SK-MEL-5 (cell line): ENCODE measurements around the gene GDF15. TPM values are rescaled to one million over a fixed set of nuclear protein-coding genes. Genes with fewer than 3 reads are reported as not detected.
"Not testable (repeated sequence)": the region's sequence is repeated elsewhere in the genome, so short reads cannot be mapped to it uniquely, and the experiment has no call there.

Experiments
- DNase-seq: peaks from one replicate; pipeline ENCODE4 v3.0.0-alpha.2; 2016; ENCODE audit warnings: low read depth, low spot score
- in situ Hi-C: cut with HindIII; loops from 2 replicates; pipeline ENCODE4 v1.10.0; 2016; ENCODE audit warnings: low sequenced_read_pairs, high pct_unique_total_duplicates, low pct_unique_long_range_greater_than_20kb
- total RNA-seq: library from RNA; depleted of rRNA; stranded (reverse); fragments of >200 nt; shearing (Covaris generic); gene quantifications from 2 replicates; pipeline ENCODE4 v1.2.3, GENCODE V29; 2014

GDF15 gene
- total RNA-seq, 1 experiment from 2014 or later, result 1,003 TPM

GRCh38 chr19:18357041-18357440 lies 28.9 kb upstream of the GDF15 start:
- in situ Hi-C loops, result no loop called here
- DNase-seq, result no peak

DNA sequence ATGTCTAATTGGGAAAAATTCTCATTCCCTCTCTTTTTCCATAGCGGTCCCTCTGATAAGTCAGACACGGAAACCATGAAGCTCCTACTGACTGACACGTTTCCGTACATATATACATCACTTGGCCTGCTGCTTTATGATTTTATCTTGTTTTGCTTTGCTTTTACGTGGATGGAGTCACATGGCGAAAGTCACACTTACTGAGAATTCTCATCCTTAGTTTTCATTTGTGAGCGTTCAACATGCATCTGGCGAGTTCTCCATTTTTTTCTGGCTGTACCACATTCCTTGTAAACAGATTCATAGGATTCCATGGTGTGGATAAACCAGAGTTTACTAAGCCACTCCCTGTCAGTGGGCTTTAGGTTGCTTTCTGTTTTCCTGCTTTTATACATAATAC lies 24.3 kb upstream of the GDF15 start:
- in situ Hi-C loops, result no loop called here

DNA sequence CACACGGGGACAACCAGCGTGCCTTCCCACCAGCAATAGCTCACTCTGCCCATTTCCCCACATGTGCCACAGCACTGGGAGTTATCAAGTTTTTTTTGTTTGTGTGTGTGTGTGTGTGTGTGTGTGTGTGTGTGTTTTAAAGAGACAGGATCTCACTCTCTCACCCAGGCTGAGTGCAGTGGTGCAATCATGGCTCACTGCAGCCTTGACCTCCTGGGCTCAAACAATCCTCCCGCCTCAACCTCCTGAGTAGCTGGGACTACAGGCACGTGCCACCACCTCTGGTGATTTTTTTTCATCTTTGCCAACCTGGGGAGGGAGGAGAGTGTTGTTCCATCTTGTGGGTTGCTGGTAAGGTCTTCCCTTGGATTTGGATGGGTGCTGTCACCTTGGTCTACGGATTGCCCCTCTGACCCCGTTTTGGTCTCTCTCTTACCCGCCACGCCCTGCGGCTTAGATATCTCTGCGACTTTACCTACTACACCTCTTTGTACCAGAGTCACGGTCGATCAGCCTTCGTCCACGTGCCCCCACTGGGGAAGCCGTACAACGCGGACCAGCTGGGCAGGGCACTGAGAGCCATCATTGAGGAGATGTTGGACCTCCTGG lies 22.9 kb upstream of the GDF15 start:
- in situ Hi-C loops, result no loop called here
- DNase-seq, result no peak

More for the DNA sequence above, 24.3 kb upstream of the GDF15 start:
- no peak for DNase-seq

GRCh38 chr19:18363787-18364186 lies 22.2 kb upstream of the GDF15 start:
- in situ Hi-C loops, result no loop called here
- DNase-seq, result no peak

- DNase-seq, in situ Hi-C loops: not testable (repeated sequence)
Observed at GRCh38 chr19:18364277-18364825, 21.6 kb upstream of the GDF15 start.

- in situ Hi-C loops, result no loop called here
- DNase-seq, result peak; percentile 97
Observed at GRCh38 chr19:18364826-18365528, 21.0 kb upstream of the GDF15 start.

GRCh38 chr19:18366021-18366435 lies 19.9 kb upstream of the GDF15 start:
- in situ Hi-C loops, result no loop called here
- peak; percentile 17 for DNase-seq

- in situ Hi-C loops, result no loop called here
- no peak for DNase-seq
Observed at GRCh38 chr19:18368504-18369222, 17.3 kb upstream of the GDF15 start.

DNA sequence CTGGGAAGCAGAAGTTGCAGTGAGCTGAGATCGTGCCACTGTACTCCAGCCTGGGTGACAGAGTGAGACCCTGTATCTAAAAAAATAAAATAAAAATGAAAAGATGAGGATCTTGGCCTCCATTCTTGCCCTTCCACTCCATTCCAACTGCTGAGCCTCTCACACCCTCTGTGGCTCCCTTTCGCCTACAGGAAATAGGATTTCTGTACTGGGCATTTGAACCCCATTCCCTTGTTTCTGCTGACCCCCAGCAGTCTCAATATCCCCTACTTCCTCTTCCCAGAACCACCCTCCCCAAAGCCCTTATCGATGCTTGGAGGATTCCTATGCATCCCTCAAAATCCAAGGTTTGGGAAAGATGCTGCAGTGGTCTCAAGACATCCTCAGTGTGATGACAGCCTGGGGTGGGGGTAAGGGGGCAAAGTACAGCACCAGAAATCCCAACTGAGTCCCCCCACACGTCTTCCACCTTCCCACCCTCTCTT lies 12.5 kb upstream of the GDF15 start:
- in situ Hi-C loops, result no loop called here
- no peak for DNase-seq

- in situ Hi-C loops, result no loop called here
- DNase-seq, result peak; percentile 97
Observed at GRCh38 chr19:18373892-18374629, 11.9 kb upstream of the GDF15 start.

DNA sequence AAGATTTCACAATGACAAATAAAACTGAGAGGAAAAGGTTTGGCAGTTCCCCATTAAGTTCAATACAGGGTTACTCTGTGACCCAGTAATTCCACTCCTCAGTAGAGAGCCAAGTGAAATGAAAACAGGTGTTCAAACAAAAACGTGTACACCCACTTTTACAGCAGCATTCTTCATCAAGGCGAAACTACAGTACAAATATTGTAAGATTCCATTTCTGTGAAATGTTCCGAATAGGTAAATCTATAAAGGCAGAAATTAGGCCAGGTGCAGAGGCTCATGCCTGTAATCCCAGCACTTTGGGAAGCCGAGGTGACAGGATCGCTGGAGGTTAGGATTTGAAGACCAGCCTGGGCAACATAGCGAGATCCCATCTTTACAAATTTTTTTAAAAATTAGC lies 8.9 kb upstream of the GDF15 start:
- in situ Hi-C loops, result no loop called here
- no peak for DNase-seq

- peak; percentile 82 for DNase-seq
- in situ Hi-C loops, result no loop called here
Observed at GRCh38 chr19:18379803-18380747, 5.9 kb upstream of the GDF15 start.

GRCh38 chr19:18380843-18381242 lies 5.1 kb upstream of the GDF15 start:
- in situ Hi-C loops, result no loop called here
- DNase-seq, result no peak

DNA sequence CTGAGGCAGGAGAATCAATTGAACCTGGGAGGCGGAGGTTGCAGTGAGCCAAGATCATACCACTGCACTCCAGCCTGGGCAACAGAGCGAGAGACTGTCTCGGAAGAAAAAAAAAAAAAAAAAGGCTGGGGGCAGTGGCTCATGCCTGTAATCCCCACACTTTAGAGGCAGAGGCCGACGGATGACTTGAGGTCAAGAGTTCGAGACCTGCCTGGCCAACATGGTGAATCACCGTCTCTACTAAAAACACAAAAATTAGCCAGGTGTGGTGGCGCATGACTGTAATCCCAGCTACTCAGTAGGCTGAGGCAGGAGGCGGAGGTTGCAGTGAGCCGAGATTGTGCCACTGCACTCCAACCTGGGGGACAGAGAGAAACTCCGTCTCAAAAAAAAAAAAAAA lies 2.3 kb upstream of the GDF15 start:
- in situ Hi-C loops, DNase-seq: not testable (repeated sequence)

- no peak for DNase-seq
- in situ Hi-C loops, result no loop called here
Observed at GRCh38 chr19:18384775-18385174, 1.2 kb upstream of the GDF15 start.

DNA sequence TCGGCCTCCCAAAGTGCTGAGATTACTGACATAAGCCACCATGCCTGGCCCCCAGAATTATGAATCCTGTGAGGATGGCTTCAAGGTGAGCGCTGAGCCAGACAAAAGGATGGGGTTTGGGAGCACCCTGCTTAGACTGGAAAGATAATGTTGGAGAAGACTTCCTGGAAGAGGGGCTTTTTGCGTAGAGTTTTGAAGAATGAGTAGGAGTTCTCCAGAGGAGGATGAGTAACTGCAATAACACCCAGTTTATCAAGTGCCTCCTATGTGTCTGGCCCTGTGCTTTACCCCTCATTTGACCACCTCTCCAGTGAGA lies 641 bp upstream of the GDF15 start:
- no peak for DNase-seq
- in situ Hi-C loops, result no loop called here
